Neural cell (in vitro differentiated cells): ENCODE data around the gene MPHOSPH8.

Experiments
- CTCF ChIP-seq: fragments of 450-650 bp; IDR thresholded peaks from 2 replicates; pipeline ENCODE4 v1.5.1; 2014; ENCODE audit warnings: antibody characterized with exemption, mild to moderate bottlenecking, moderate library complexity; ENCODE audit not compliant: poor library complexity, severe bottlenecking
- EP300 ChIP-seq: fragments of 450-650 bp; conservative IDR thresholded peaks from 2 replicates; pipeline ENCODE4 v1.6.1; 2014; ENCODE audit warnings: antibody characterized with exemption, mild to moderate bottlenecking, moderate library complexity; ENCODE audit not compliant: poor library complexity, severe bottlenecking
- EZH2 ChIP-seq: fragments of 200-600, 300-800 bp; shearing (Covaris generic), sonication (generic); IDR thresholded peaks from 2 replicates; pipeline ENCODE4 v1.6.1; 2014; ENCODE audit warnings: antibody characterized with exemption, low read length, borderline replicate concordance, mild to moderate bottlenecking; ENCODE audit not compliant: insufficient read depth, poor library complexity, severe bottlenecking
- POLR2AphosphoS5 ChIP-seq: IDR thresholded peaks from 2 replicates; pipeline ENCODE4 v1.6.1; 2012

GRCh38 chr13:19606152-19606551 lies 27.3 kb upstream of the MPHOSPH8 start:
- TF ChIP-seq CTCF: no peak
- no peak for TF ChIP-seq EZH2
- TF ChIP-seq POLR2AphosphoS5: no peak
- TF ChIP-seq EP300: no peak
